HEK293 (cell line): ENCODE measurements around the gene CNOT9.
A peak's percentile ranks its signal among the peaks of the same experiment; 100 is the strongest.

Experiments used
- BCL6B ChIP-seq: fragments of 450-650 bp; formaldehyde crosslinking; IDR thresholded peaks from 2 replicates; pipeline ENCODE4 v1.5.1; 2017; ENCODE audit warnings: missing biosample characterization, missing genetic modification characterization
- EGR2 ChIP-seq: fragments of 450-650 bp; formaldehyde crosslinking; IDR thresholded peaks from 2 replicates; pipeline ENCODE4 v1.5.1; 2016; ENCODE audit warnings: low read depth, missing biosample characterization, missing genetic modification characterization
- GLI2 ChIP-seq: fragments of 450-650 bp; formaldehyde crosslinking; IDR thresholded peaks from 2 replicates; pipeline ENCODE4; 2017; ENCODE audit warnings: missing biosample characterization, missing genetic modification characterization, low read depth, borderline replicate concordance
- GLI4 ChIP-seq: fragments of 450-650 bp; formaldehyde crosslinking; IDR thresholded peaks from 2 replicates; pipeline ENCODE4 v1.5.1; 2016; ENCODE audit warnings: missing biosample characterization, missing genetic modification characterization
- GLIS1 ChIP-seq: fragments of 450-650 bp; formaldehyde crosslinking; IDR thresholded peaks from 2 replicates; pipeline ENCODE4 v1.5.1; 2016; ENCODE audit warnings: missing biosample characterization, missing genetic modification characterization
- HOXA7 ChIP-seq: sonication (generic); formaldehyde crosslinking; IDR thresholded peaks from 2 replicates; pipeline ENCODE4 v1.8.1; 2022; ENCODE audit warnings: missing genetic modification reagents, borderline replicate concordance
- HOXC10 ChIP-seq: sonication (generic); formaldehyde crosslinking; IDR thresholded peaks from 2 replicates; pipeline ENCODE4 v1.8.1; 2023; ENCODE audit warnings: mild to moderate bottlenecking, missing genetic modification reagents
- KLF8 ChIP-seq: fragments of 450-650 bp; formaldehyde crosslinking; IDR thresholded peaks from 2 replicates; pipeline ENCODE4 v1.5.1; 2016; ENCODE audit warnings: missing biosample characterization, missing genetic modification characterization
- SCRT1 ChIP-seq: fragments of 450-650 bp; formaldehyde crosslinking; IDR thresholded peaks from 2 replicates; pipeline ENCODE4 v1.5.1; 2016; ENCODE audit warnings: missing biosample characterization, missing genetic modification characterization, borderline replicate concordance
- SP3 ChIP-seq: fragments of 450-650 bp; formaldehyde crosslinking; IDR thresholded peaks from 2 replicates; pipeline ENCODE4 v1.5.1; 2016; ENCODE audit warnings: missing biosample characterization, missing genetic modification characterization
- ZBTB7A ChIP-seq: fragments of 450-650 bp; formaldehyde crosslinking; IDR thresholded peaks from 2 replicates; pipeline ENCODE4 v1.5.1; 2016; ENCODE audit warnings: low read depth, missing biosample characterization, missing genetic modification characterization
- ZIC2 ChIP-seq: fragments of 450-650 bp; formaldehyde crosslinking; IDR thresholded peaks from 2 replicates; pipeline ENCODE4 v1.5.1; 2016; ENCODE audit warnings: missing biosample characterization, missing genetic modification characterization
- ZNF112 ChIP-seq: fragments of 450-650 bp; formaldehyde crosslinking; IDR thresholded peaks from 2 replicates; pipeline ENCODE4 v1.5.0; 2017; ENCODE audit warnings: missing biosample characterization, missing genetic modification characterization
- ZNF138 ChIP-seq: fragments of 450-650 bp; formaldehyde crosslinking; IDR thresholded peaks from 2 replicates; pipeline ENCODE4 v1.5.1; 2016; ENCODE audit warnings: missing biosample characterization, missing genetic modification characterization, borderline replicate concordance
- ZNF280C ChIP-seq: fragments of 450-650 bp; formaldehyde crosslinking; IDR thresholded peaks from 2 replicates; pipeline ENCODE4 v1.5.1; 2016; ENCODE audit warnings: missing biosample characterization, missing genetic modification characterization
- ZNF37A ChIP-seq: fragments of 450-650 bp; IDR thresholded peaks from 2 replicates; pipeline ENCODE4 v1.5.1; 2018; ENCODE audit warnings: missing biosample characterization, missing genetic modification characterization
- ZNF394 ChIP-seq: fragments of 450-650 bp; formaldehyde crosslinking; IDR thresholded peaks from 2 replicates; pipeline ENCODE4 v1.5.1; 2016; ENCODE audit warnings: missing biosample characterization, missing genetic modification characterization, mild to moderate bottlenecking, moderate library complexity, borderline replicate concordance
- ZNF48 ChIP-seq: fragments of 450-650 bp; formaldehyde crosslinking; IDR thresholded peaks from 2 replicates; pipeline ENCODE4 v1.5.1; 2016; ENCODE audit warnings: missing biosample characterization, missing genetic modification characterization
- ZNF518A ChIP-seq: fragments of 450-650 bp; formaldehyde crosslinking; conservative IDR thresholded peaks from 2 replicates; pipeline ENCODE4 v1.5.1; 2016; ENCODE audit warnings: low read depth, missing biosample characterization, missing genetic modification characterization
- ZNF610 ChIP-seq: fragments of 450-650 bp; formaldehyde crosslinking; IDR thresholded peaks from 2 replicates; pipeline ENCODE4 v1.5.1; 2016; ENCODE audit warnings: missing biosample characterization, missing genetic modification characterization, borderline replicate concordance
- ZNF639 ChIP-seq: fragments of 450-650 bp; formaldehyde crosslinking; IDR thresholded peaks from 2 replicates; pipeline ENCODE4 v1.5.1; 2016; ENCODE audit warnings: missing biosample characterization, missing genetic modification characterization
- ZNF701 ChIP-seq: fragments of 450-650 bp; formaldehyde crosslinking; IDR thresholded peaks from 2 replicates; pipeline ENCODE4 v1.5.1; 2016; ENCODE audit warnings: missing biosample characterization, missing genetic modification characterization
- ZNF76 ChIP-seq: fragments of 450-650 bp; formaldehyde crosslinking; IDR thresholded peaks from 2 replicates; pipeline ENCODE4; 2016; ENCODE audit warnings: low read depth, missing biosample characterization, missing genetic modification characterization, borderline replicate concordance
- ZNF843 ChIP-seq: fragments of 450-650 bp; formaldehyde crosslinking; IDR thresholded peaks from 2 replicates; pipeline ENCODE4 v1.5.1; 2016; ENCODE audit warnings: missing biosample characterization, missing genetic modification characterization
- ZSCAN5A ChIP-seq: fragments of 450-650 bp; formaldehyde crosslinking; IDR thresholded peaks from 2 replicates; pipeline ENCODE4 v1.5.1; 2016; ENCODE audit warnings: missing biosample characterization, missing genetic modification characterization
- ZXDB ChIP-seq: fragments of 450-650 bp; formaldehyde crosslinking; IDR thresholded peaks from 2 replicates; pipeline ENCODE4 v1.5.1; 2016; ENCODE audit warnings: missing biosample characterization, missing genetic modification characterization
- TF ChIP-seq, protein P1 (sequence below): fragments of 450-650 bp; formaldehyde crosslinking; IDR thresholded peaks from 2 replicates; pipeline ENCODE4 v1.5.1; 2017; ENCODE audit warnings: missing biosample characterization, missing genetic modification characterization

Gene CNOT9

GRCh38 chr2:218568190-218569037, at the start of gene CNOT9, which contains the start of gene USP37 (continued):
- TF ChIP-seq BCL6B (tag by site-specific recombination) (no peak), ZNF76 (tag by site-specific recombination) (peak; percentile 90), ZNF112 (tag by site-specific recombination) (no peak), HOXA7 (no peak), ZNF37A (tag by site-specific recombination) (no peak), ZXDB (tag by site-specific recombination) (peak; percentile 97), SP3 (tag by site-specific recombination) (peak; percentile 98), ZNF280C (tag by site-specific recombination) (no peak), HOXC10 (CRISPR knock-in tag) (no peak), ZNF138 (no peak), ZBTB7A (tag by site-specific recombination) (0 out of 2 replicates have a peak, but pooled peaks have one; percentile 60), GLIS1 (tag by site-specific recombination) (peak; percentile 69), ZNF639 (tag by site-specific recombination) (peak; percentile 82; the same call in 1 of the 2 replicates), SCRT1 (no peak), ZSCAN5A (tag by site-specific recombination) (0 out of 2 replicates have a peak, but pooled peaks have one; percentile 39), ZNF394 (tag by site-specific recombination) (peak; percentile 55; the same call in 1 of the 2 replicates), ZNF843 (tag by site-specific recombination) (no peak), ZNF48 (tag by site-specific recombination) (no peak), ZNF701 (no peak), GLI4 (no peak), KLF8 (tag by site-specific recombination) (peak; percentile 86), ZIC2 (tag by site-specific recombination) (peak; percentile 41), ZNF518A (tag by site-specific recombination) (peak; percentile 61), GLI2 (no peak), EGR2 (peak; percentile 97), ZNF610 (peak; percentile 86; the same call in 1 of the 2 replicates)
- TF ChIP-seq, protein P1, sequence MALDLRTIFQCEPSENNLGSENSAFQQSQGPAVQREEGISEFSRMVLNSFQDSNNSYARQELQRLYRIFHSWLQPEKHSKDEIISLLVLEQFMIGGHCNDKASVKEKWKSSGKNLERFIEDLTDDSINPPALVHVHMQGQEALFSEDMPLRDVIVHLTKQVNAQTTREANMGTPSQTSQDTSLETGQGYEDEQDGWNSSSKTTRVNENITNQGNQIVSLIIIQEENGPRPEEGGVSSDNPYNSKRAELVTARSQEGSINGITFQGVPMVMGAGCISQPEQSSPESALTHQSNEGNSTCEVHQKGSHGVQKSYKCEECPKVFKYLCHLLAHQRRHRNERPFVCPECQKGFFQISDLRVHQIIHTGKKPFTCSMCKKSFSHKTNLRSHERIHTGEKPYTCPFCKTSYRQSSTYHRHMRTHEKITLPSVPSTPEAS (tag by site-specific recombination): 0 out of 2 replicates have a peak, but pooled peaks have one; percentile 20
